Neural progenitor cell (in vitro differentiated cells): ENCODE measurements around the gene PLXNC1. TPM values are rescaled to one million over a fixed set of nuclear protein-coding genes. Genes with fewer than 3 reads are reported as not detected.

Source experiments
- DNase-seq: peaks from one replicate; pipeline ENCODE4 v3.0.0-alpha.2; 2016; ENCODE audit warnings: low spot score
- H2AFZ ChIP-seq: fragments of 200-600 bp; sonication (generic); replicated peaks from 2 replicates; pipeline ENCODE4 v1.6.1; 2016; ENCODE audit warnings: antibody characterized with exemption
- H3F3A ChIP-seq: fragments of 200-600 bp; sonication (generic); 2 replicates; pipeline ENCODE4 v1.6.1; 2016; ENCODE audit warnings: antibody characterized with exemption, low read depth
- H3K27ac ChIP-seq: fragments of 200-600 bp; sonication (generic); 2 replicates; pipeline ENCODE4 v1.5.1; 2016; ENCODE audit warnings: mild to moderate bottlenecking
- H3K27me3 ChIP-seq: fragments of 200-600 bp; sonication (generic); 2 replicates; pipeline ENCODE4 v1.6.1; 2016; ENCODE audit warnings: mild to moderate bottlenecking, moderate library complexity
- H3K36me3 ChIP-seq: fragments of 200-600 bp; sonication (generic); 2 replicates; pipeline ENCODE4 v1.5.1; 2016
- H3K4me1 ChIP-seq: fragments of 200-600 bp; sonication (generic); 2 replicates; pipeline ENCODE4 v1.6.1; 2016; ENCODE audit warnings: mixed run types
- H3K4me2 ChIP-seq: fragments of 200-600 bp; sonication (generic); 2 replicates; pipeline ENCODE4 v1.6.1; 2016
- H3K4me3 ChIP-seq: fragments of 200-600 bp; sonication (generic); 2 replicates; pipeline ENCODE4 v1.5.1; 2016
- H3K79me2 ChIP-seq: fragments of 200-600 bp; sonication (generic); 2 replicates; pipeline ENCODE4 v1.6.1; 2016; ENCODE audit warnings: low read depth
- H3K9ac ChIP-seq: fragments of 200-600 bp; sonication (generic); 2 replicates; pipeline ENCODE4 v1.6.1; 2016
- H3K9me3 ChIP-seq: fragments of 200-600 bp; sonication (generic); 2 replicates; pipeline ENCODE4 v1.5.1; 2016; ENCODE audit warnings: low read depth
- H4K20me1 ChIP-seq: fragments of 200-600 bp; sonication (generic); 2 replicates; pipeline ENCODE4 v1.6.1; 2016; ENCODE audit warnings: low read depth
- H3K27ac Mint-ChIP-seq: 3 replicates; pipeline ENCODE4 v1.8.0; 2021; ENCODE audit warnings: mixed read lengths
- H3K27me3 Mint-ChIP-seq: 2 replicates; pipeline ENCODE4 v1.8.0; 2022; ENCODE audit warnings: low read depth, mild to moderate bottlenecking, inconsistent platforms, moderate library complexity, mixed read lengths; ENCODE audit not compliant: insufficient read depth
- H3K36me3 Mint-ChIP-seq: 3 replicates; pipeline ENCODE4 v1.8.0; 2021; ENCODE audit warnings: mixed read lengths
- H3K4me1 Mint-ChIP-seq: 3 replicates; pipeline ENCODE4 v1.8.0; 2021; ENCODE audit warnings: mixed read lengths
- H3K4me3 Mint-ChIP-seq: 3 replicates; pipeline ENCODE4 v1.8.0; 2021; ENCODE audit warnings: mild to moderate bottlenecking, moderate library complexity, mixed read lengths
- H3K9me3 Mint-ChIP-seq: 3 replicates; pipeline ENCODE4 v1.8.0; 2020; ENCODE audit warnings: mixed read lengths
- EZH2 ChIP-seq: fragments of 200-600 bp; sonication (generic); IDR thresholded peaks from 2 replicates; pipeline ENCODE4 v1.6.1; 2017; ENCODE audit warnings: antibody characterized with exemption, mild to moderate bottlenecking, moderate library complexity
- EZH2phosphoT487 ChIP-seq: fragments of 200-600 bp; sonication (generic); IDR thresholded peaks from 2 replicates; pipeline ENCODE4 v1.6.1; 2017; ENCODE audit warnings: antibody characterized with exemption
- total RNA-seq: library from RNA; depleted of rRNA; stranded (reverse); fragments of >200 nt; gene quantifications from 2 replicates; pipeline ENCODE4 v1.2.3, GENCODE V29; 2015; ENCODE audit warnings: low replicate concordance
- TF ChIP-seq, protein P1 (sequence below): fragments of 200-600 bp; sonication (generic); IDR thresholded peaks from 2 replicates; pipeline ENCODE4 v1.5.1; 2017; ENCODE audit warnings: antibody characterized with exemption, mild to moderate bottlenecking

PLXNC1 gene
- total RNA-seq, 1 donor from 2014 or later, result 16.7 TPM

DNA sequence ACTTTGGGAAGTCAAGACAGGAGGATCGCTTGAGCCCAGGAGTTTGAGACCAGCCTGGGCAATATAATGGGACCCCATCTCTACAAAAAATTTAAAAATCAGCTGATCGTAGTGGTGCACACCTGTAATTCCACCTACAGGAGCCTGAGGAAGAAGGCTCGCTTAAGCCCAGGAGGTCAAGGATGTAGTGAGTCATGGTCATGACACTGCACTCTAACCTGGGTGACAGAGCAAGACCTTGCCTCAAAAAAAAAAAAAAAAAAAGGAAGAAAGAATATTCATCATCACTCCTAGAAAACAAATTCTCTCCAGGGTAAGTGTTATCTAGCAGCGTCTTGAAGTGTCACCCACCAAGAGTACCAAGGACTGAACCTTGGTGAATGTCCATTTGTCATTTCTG is 34.2 kb upstream of the PLXNC1 start:
- Histone ChIP-seq H2AFZ (no peak overlapping the region), H3K79me2 (no peaks in the 10 kb centered on the region), H4K20me1 (no peaks in the 10 kb centered on the region), H3K27me3 (no peaks in the 10 kb centered on the region), H3K9ac (no peak overlapping the region), H3F3A (no peaks in the 10 kb centered on the region), H3K36me3 (no peaks in the 10 kb centered on the region), H3K4me3 (no peak overlapping the region), H3K4me1 (peaks cover 8% of the 10 kb centered on the region), H3K9me3 (no peaks in the 10 kb centered on the region), H3K4me2 (no peak overlapping the region), H3K27ac (no peak overlapping the region)
- Mint-ChIP-seq H3K9me3 (peaks cover 5% of the 10 kb centered on the region), H3K27me3 (peaks cover 2% of the 10 kb centered on the region), H3K36me3 (no peaks in the 10 kb centered on the region), H3K27ac (no peak overlapping the region), H3K4me1 (peaks cover 11% of the 10 kb centered on the region), H3K4me3 (no peak overlapping the region)
- TF ChIP-seq, protein P1, sequence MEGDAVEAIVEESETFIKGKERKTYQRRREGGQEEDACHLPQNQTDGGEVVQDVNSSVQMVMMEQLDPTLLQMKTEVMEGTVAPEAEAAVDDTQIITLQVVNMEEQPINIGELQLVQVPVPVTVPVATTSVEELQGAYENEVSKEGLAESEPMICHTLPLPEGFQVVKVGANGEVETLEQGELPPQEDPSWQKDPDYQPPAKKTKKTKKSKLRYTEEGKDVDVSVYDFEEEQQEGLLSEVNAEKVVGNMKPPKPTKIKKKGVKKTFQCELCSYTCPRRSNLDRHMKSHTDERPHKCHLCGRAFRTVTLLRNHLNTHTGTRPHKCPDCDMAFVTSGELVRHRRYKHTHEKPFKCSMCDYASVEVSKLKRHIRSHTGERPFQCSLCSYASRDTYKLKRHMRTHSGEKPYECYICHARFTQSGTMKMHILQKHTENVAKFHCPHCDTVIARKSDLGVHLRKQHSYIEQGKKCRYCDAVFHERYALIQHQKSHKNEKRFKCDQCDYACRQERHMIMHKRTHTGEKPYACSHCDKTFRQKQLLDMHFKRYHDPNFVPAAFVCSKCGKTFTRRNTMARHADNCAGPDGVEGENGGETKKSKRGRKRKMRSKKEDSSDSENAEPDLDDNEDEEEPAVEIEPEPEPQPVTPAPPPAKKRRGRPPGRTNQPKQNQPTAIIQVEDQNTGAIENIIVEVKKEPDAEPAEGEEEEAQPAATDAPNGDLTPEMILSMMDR, result no peak
- no peak for TF ChIP-seq EZH2
- no peak for DNase-seq

DNA sequence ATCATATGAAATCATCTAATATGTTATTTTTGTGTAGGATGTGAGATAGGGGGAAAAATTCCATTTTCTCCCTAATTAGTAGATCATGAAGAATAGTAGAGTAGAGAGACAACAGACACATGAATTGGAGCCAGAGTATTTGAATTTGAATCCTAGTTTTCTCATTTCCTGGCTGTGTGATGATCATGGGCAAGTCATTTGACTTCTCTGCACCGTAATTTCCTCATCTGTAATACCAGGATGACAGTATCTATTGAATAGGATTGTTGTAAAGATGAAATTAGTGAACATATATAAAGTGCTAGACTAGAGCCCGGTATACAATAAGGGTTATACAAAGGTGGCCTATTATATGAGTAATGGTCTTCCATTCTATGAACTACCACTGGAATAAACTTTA is 32.2 kb upstream of the PLXNC1 start:
- DNase-seq, result no peak
- Histone ChIP-seq H3K36me3 (no peaks in the 10 kb centered on the region), H2AFZ (no peak overlapping the region), H3K27ac (no peak overlapping the region), H3K9ac (no peak overlapping the region), H3F3A (no peaks in the 10 kb centered on the region), H4K20me1 (no peaks in the 10 kb centered on the region), H3K4me2 (no peak overlapping the region), H3K27me3 (peaks cover under 1% of the 10 kb centered on the region), H3K9me3 (no peaks in the 10 kb centered on the region), H3K4me3 (no peak overlapping the region), H3K4me1 (peaks cover 14% of the 10 kb centered on the region), H3K79me2 (no peaks in the 10 kb centered on the region)
- Mint-ChIP-seq H3K36me3 (no peaks in the 10 kb centered on the region), H3K4me1 (peaks cover 14% of the 10 kb centered on the region), H3K27ac (no peak overlapping the region), H3K4me3 (no peak overlapping the region), H3K9me3 (peaks cover 5% of the 10 kb centered on the region), H3K27me3 (peaks cover 5% of the 10 kb centered on the region)
- no peak for TF ChIP-seq EZH2

DNA sequence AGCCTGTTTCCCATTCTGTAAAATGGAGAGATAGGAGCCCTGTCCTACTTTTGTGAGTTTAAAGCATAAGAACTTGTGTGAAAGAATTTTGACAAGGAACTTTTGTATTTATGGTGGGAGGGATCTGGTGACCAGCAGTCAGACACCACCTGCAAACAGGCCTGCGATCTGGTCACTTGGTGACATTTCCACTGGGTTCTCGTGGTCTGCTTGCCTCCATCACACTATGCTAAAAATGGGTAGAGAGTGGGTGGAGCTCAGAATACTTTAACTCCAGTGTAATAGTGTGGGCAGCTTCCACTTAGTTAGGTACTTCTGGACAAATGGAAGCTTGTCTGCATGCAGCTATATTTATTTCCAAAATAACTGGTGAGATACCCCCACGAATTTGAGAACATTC is 26.5 kb upstream of the PLXNC1 start:
- Histone ChIP-seq H4K20me1 (peaks cover 7% of the 10 kb centered on the region), H3K9ac (no peak overlapping the region), H3K36me3 (no peaks in the 10 kb centered on the region), H2AFZ (no peak overlapping the region), H3K4me3 (no peak overlapping the region), H3K27ac (no peak overlapping the region), H3K4me2 (no peak overlapping the region), H3K27me3 (peaks cover 49% of the 10 kb centered on the region), H3K4me1 (peaks cover 17% of the 10 kb centered on the region), H3K79me2 (no peaks in the 10 kb centered on the region), H3K9me3 (no peaks in the 10 kb centered on the region), H3F3A (peaks cover 22% of the 10 kb centered on the region)
- H3K4me3 Mint-ChIP-seq, result no peak overlapping the region
- H3K27ac Mint-ChIP-seq, result no peak overlapping the region
- no peak for DNase-seq
- H3K9me3 Mint-ChIP-seq, result no peaks in the 10 kb centered on the region
- TF ChIP-seq EZH2 (no peak), EZH2phosphoT487 (no peak)
- TF ChIP-seq, protein P1, result no peak
- H3K27me3 Mint-ChIP-seq, result peaks cover 3% of the 10 kb centered on the region
- no peaks in the 10 kb centered on the region for H3K36me3 Mint-ChIP-seq
- peaks cover 16% of the 10 kb centered on the region for H3K4me1 Mint-ChIP-seq

DNA sequence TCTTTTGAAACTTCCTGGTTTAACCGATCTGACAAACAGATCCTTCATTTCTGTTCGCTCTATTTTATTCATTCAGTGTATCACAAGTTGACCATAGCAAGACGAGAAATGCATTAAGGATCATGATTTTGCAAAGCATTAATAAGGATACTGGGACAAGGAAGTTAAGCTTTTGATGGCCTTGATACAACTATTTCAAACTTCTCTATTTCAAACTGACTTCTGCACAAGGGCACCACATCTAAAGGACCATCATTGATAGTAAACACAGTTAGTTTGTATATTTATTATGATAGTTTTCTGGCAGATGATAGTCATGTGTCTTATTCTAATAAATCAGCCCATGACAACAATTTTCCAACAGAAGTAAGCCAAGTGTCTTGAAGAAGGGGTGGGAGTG is 25.8 kb upstream of the PLXNC1 start:
- TF ChIP-seq EZH2phosphoT487 (no peak), EZH2 (no peak)
- TF ChIP-seq, protein P1, result no peak

More for the DNA sequence above, 25.8 kb upstream of the PLXNC1 start:
- Histone ChIP-seq H3K79me2 (no peaks in the 10 kb centered on the region), H3K4me1 (peaks cover 17% of the 10 kb centered on the region), H3K27ac (no peak overlapping the region), H3K4me3 (no peak overlapping the region), H3K4me2 (no peak overlapping the region), H3K9me3 (no peaks in the 10 kb centered on the region), H3K36me3 (no peaks in the 10 kb centered on the region), H2AFZ (no peak overlapping the region), H3F3A (peaks cover 22% of the 10 kb centered on the region), H3K9ac (no peak overlapping the region), H3K27me3 (peaks cover 56% of the 10 kb centered on the region), H4K20me1 (peaks cover 7% of the 10 kb centered on the region)
- Mint-ChIP-seq H3K27me3 (peaks cover 3% of the 10 kb centered on the region), H3K4me3 (no peak overlapping the region), H3K27ac (no peak overlapping the region), H3K9me3 (no peaks in the 10 kb centered on the region), H3K36me3 (no peaks in the 10 kb centered on the region), H3K4me1 (peaks cover 16% of the 10 kb centered on the region)
- DNase-seq, result no peak
